Chondrocyte (in vitro differentiated cells): Measurements from ENCODE around the gene TFF1. TPM values are rescaled to one million over a fixed set of nuclear protein-coding genes. Genes with fewer than 3 reads are reported as not detected.

Source experiments
- DNase-seq: peaks from one replicate; pipeline ENCODE4 v3.0.0; 2021; ENCODE audit warnings: mixed read lengths, low spot score
- H3K27ac Mint-ChIP-seq: one replicate; pipeline ENCODE4 v1.8.0; 2021; ENCODE audit warnings: mild to moderate bottlenecking, moderate library complexity, mixed read lengths; ENCODE audit not compliant: unreplicated experiment
- H3K27me3 Mint-ChIP-seq: 2 replicates; pipeline ENCODE4 v1.8.0; 2021; ENCODE audit warnings: low read depth, mixed read lengths
- H3K36me3 Mint-ChIP-seq: 2 replicates; pipeline ENCODE4 v1.8.0; 2021; ENCODE audit warnings: low read depth, mixed read lengths
- H3K4me1 Mint-ChIP-seq: 2 replicates; pipeline ENCODE4 v1.8.0; 2021; ENCODE audit warnings: low read depth, mild to moderate bottlenecking, mixed read lengths
- H3K4me3 Mint-ChIP-seq: one replicate; pipeline ENCODE4 v1.8.0; 2021; ENCODE audit warnings: mild to moderate bottlenecking, moderate library complexity, mixed read lengths; ENCODE audit not compliant: unreplicated experiment
- H3K9me3 Mint-ChIP-seq: 2 replicates; pipeline ENCODE4 v1.8.0; 2021; ENCODE audit warnings: low read depth, mixed read lengths
- CTCF ChIP-seq: fragments of 200-600 bp; sonication (generic); IDR thresholded peaks from 2 replicates; pipeline ENCODE4 v1.5.0; 2021; ENCODE audit warnings: antibody characterized with exemption, mild to moderate bottlenecking, moderate library complexity
- total RNA-seq: library from RNA; stranded (reverse); gene quantifications from 3 replicates; pipeline ENCODE4 v1.2.1, GENCODE V29; 2021

The TFF1 gene
- total RNA-seq, 1 donor from 2014 or later, result not detected

GRCh38 chr21:42343101-42343500 lies 23.2 kb downstream of the TFF1 start:
- DNase-seq, result no peak
- no peaks in the 10 kb centered on the region for H3K9me3 Mint-ChIP-seq
- no peaks in the 10 kb centered on the region for H3K27me3 Mint-ChIP-seq
- no peaks in the 10 kb centered on the region for H3K4me1 Mint-ChIP-seq
- no peak overlapping the region for H3K4me3 Mint-ChIP-seq
- no peaks in the 10 kb centered on the region for H3K36me3 Mint-ChIP-seq
- no peak overlapping the region for H3K27ac Mint-ChIP-seq
- no peak for TF ChIP-seq CTCF

GRCh38 chr21:42341776-42342542 lies 24.4 kb downstream of the TFF1 start:
- Mint-ChIP-seq H3K4me1 (no peaks in the 10 kb centered on the region), H3K36me3 (no peaks in the 10 kb centered on the region), H3K4me3 (no peak overlapping the region), H3K27me3 (peaks cover 10% of the 10 kb centered on the region), H3K9me3 (no peaks in the 10 kb centered on the region), H3K27ac (no peak overlapping the region)
- no peak for DNase-seq
- no peak for TF ChIP-seq CTCF

GRCh38 chr21:42340187-42341050 lies 25.9 kb downstream of the TFF1 start:
- Mint-ChIP-seq H3K27me3 (peaks cover 20% of the 10 kb centered on the region), H3K9me3 (no peaks in the 10 kb centered on the region), H3K36me3 (no peaks in the 10 kb centered on the region), H3K4me3 (no peak overlapping the region), H3K4me1 (no peaks in the 10 kb centered on the region), H3K27ac (no peak overlapping the region)
- no peak for DNase-seq
- TF ChIP-seq CTCF, result no peak

DNA sequence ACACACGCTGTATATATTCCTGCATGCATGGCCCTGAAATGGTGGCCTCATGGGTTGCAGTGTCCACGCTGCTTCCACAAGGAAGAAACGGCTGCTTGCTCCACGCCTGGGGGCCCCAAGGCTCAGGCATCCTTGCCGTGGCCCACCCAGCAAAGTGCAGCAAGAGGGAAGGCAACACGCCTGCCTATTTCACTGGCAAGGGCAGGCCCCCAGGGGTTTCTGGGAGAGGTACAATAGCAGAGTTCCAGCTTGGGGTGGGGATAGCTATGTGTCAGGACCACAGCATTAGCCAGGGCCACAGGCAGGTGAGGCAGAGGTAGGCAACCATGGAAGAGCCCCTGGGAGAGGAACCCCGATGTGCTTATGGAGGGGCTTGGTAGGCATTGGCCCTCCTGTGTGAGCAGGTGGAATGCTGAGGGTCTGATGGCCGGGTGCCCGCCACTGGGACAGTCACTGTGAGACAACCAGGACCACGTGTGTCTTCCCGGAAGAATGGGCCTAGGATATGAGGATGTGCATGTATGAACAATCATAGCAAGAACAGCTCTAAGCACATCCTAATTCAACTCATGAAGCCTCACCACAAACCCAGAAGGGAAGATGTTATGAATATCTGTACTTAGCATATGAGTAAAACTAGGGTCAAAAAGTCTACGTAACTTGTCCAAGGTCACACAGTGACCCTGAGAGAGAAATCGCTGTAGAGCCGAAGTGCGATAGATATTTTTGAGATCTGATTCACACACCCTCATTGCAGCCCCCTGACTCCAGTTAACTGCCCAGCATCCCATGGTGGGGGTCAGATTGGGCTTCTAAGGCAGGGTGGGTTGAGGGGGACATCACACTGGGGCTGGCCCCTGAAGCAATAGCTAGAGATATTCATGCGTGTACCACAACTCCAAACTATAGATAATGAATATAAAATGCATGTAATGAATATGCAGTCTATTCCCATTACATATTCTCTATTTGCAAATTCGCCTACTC lies 27.3 kb downstream of the TFF1 start:
- Mint-ChIP-seq H3K36me3 (no peaks in the 10 kb centered on the region), H3K9me3 (no peaks in the 10 kb centered on the region)

More for the DNA sequence above, 27.3 kb downstream of the TFF1 start:
- H3K27me3 Mint-ChIP-seq, result peaks cover 24% of the 10 kb centered on the region
- TF ChIP-seq CTCF, result no peak
- DNase-seq, result no peak
- no peaks in the 10 kb centered on the region for H3K4me1 Mint-ChIP-seq
- H3K27ac Mint-ChIP-seq, result no peak overlapping the region
- no peak overlapping the region for H3K4me3 Mint-ChIP-seq
